ENCODE results near the gene CCNB3.
"Not testable (repeated sequence)": the region's sequence is repeated elsewhere in the genome, so short reads cannot be mapped to it uniquely, and the experiment has no call there.

Gene CCNB3, protein sequence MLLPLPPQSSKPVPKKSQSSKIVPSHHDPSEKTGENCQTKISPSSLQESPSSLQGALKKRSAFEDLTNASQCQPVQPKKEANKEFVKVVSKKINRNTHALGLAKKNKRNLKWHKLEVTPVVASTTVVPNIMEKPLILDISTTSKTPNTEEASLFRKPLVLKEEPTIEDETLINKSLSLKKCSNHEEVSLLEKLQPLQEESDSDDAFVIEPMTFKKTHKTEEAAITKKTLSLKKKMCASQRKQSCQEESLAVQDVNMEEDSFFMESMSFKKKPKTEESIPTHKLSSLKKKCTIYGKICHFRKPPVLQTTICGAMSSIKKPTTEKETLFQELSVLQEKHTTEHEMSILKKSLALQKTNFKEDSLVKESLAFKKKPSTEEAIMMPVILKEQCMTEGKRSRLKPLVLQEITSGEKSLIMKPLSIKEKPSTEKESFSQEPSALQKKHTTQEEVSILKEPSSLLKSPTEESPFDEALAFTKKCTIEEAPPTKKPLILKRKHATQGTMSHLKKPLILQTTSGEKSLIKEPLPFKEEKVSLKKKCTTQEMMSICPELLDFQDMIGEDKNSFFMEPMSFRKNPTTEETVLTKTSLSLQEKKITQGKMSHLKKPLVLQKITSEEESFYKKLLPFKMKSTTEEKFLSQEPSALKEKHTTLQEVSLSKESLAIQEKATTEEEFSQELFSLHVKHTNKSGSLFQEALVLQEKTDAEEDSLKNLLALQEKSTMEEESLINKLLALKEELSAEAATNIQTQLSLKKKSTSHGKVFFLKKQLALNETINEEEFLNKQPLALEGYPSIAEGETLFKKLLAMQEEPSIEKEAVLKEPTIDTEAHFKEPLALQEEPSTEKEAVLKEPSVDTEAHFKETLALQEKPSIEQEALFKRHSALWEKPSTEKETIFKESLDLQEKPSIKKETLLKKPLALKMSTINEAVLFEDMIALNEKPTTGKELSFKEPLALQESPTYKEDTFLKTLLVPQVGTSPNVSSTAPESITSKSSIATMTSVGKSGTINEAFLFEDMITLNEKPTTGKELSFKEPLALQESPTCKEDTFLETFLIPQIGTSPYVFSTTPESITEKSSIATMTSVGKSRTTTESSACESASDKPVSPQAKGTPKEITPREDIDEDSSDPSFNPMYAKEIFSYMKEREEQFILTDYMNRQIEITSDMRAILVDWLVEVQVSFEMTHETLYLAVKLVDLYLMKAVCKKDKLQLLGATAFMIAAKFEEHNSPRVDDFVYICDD (N-terminal part only)

DNA sequence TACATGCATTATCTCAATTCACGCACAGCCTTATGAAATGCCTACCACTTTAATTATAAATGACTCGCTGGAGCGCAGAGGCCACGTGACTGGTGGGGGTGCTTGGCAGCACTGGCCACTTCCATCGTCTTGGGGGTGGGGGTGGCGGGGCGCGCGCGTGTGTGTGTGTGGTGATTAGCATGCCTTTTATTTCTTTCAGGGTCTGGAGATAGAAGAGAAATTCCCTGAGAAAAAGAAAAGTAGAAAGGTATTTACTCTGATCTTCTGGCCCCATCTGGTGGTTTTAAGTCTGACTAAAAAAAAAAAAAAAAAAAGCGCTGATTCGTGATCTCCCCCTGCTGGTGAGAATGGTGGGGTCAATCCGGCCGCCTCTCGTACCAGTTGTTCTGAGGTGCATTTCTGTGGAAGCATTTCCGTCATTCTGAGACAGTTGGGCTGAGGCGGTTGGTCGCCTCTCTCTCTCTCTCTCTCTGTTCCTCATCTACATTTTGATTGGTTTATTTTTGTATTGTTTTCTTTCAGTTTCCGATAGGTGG, at the start of gene CCNB3:
Gene CCNB3, plus strand, starts transcription at position 402 of the 536 bp plus-strand sequence. CDS start 80,399 bp downstream, outside the sequence.
- peak; percentile 55 to 62 for DNase-seq

DNA sequence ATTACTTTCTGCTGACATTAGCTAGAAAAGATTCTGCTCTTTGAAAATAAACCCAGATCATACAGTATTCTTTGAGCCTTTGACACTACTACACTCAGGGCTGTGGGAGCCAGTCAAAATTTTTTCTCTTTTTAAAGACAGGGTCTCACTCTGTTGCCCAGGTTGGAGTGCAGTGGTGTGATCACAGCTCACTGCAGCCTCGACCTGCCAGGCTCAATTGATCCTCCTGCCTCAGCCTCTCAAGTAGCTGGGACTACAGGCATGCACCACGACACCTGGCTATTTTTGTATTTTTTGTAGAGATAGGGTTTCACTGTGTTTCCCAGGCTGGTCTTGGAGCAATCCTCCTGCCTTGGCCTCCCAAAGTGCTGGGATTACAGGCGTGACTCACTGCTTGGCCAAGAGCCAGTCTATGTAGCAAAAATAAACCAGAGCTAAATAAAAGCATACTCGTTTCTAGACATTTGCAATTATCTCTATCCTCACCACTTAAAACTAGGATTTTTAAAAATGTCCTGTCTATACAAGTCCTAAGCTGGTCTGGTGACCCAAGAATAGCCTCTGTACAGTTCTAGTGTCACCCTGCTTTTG, 46.9 kb upstream of the CCNB3 start:
- no peak for DNase-seq

DNA sequence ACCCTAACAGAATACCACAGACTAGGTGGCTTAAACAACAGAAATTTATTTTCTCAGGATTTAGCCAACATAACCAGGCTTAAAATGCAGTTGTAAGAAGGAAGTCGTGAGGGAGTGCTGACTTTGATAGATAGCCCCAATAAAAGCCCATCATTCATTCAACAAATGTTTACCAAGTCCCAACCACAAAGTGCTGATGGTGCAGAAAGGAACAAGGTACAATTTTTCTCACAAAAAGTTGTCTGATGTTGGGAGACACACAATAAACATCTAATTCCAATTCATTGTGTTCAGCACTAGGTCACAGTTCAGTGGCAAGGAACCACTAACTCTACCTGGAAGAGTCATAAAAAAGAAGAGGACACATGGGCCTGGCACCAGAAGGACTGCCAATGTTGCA, 46.0 kb upstream of the CCNB3 start:
- DNase-seq: no peak

DNA sequence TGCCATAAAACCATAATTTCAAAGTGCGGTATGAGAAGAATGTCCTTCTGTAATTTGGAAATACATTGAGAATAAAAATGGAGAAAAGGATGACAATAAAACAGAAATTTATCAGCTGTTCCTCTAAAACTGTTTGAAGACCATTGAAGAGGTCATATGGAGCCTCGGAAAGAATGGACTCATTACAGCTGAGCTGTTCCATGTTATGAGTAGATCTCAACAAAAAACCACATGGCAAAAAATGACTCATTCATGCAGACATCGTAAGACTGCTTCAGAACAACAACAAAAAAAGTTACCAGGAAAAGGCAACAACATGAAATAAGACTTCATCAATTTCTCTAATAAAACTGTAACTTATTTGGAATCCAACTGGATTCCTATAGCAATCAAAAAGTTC, 43.4 kb upstream of the CCNB3 start:
- DNase-seq: no peak

DNA sequence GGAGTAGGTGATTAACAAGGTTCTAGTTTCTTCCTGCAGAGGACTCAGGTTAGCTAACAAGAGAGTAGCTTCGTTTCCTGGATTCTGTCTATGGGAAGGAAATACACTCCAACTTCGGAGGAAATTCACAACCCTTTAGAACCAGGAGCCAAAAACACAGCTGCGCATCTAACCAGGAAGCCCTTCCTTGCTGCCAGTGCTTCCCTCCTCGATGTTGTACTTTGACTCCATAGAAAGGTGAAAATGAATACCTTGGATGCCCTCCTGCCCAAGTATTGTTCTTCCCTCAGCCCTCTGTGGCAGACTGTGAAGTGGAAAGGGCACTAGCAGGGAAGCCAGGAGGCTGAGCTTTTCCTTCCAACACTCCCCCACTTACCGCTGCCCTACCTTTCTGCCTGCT, 38.8 kb upstream of the CCNB3 start:
- DNase-seq: no peak

DNA sequence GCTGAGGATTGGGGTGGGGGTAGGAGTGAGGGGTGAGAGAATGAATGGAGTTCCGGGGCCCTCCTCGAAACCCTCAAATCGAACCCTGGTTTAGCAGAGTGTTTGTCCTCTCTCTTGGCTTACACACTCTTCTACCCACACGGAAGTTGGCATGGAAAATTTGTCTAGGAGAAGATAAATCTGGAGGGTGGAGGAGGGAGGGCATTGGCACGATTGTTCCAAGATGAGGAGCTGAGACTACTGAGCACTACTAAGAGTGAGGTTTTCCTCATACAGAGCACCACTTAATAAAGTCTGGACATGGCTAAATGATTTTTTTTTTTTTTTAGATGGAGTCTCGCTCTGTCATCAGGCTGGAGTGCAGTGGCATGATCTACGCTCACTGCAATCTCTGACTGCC, 37.2 kb upstream of the CCNB3 start:
- no peak for DNase-seq

DNA sequence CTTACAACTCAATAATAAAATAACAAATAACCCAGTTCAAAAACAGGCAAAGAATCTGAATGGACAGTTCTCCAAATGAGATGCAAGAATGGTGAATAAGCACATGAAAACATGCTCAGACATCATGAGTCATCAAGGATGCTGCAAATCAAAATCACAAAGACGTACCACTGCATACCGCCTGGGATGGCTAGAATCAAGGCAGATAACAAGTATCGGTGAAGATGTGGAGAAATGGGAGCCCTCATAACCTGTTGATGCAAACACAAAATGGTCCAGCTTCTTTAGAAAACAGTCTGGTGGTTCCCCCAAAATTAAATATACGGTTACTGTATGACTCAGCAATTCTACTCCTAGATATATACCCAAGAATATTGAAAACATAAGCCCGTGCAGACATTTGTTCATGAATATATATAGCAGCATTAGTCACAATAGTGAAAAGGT, 36.3 kb upstream of the CCNB3 start:
- DNase-seq: no peak

DNA sequence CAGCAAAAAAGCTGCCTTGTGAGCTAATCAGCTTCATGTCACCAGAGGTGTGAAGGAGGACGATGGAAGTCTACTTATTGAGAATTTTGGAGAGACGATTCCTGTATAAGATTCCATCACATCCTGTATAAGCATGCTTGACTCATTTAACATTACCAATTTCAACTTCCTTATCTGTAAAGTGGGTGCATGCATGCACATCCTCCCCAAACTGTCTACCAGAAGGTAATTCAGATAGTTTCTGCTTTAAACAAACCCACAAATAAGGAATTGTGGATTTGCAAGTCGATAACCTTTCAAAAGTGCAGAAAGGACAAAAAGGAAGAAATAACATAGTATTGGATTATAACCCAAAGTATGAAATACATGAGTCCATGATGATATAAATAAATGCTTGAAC, 34.8 kb upstream of the CCNB3 start:
- no peak for DNase-seq

DNA sequence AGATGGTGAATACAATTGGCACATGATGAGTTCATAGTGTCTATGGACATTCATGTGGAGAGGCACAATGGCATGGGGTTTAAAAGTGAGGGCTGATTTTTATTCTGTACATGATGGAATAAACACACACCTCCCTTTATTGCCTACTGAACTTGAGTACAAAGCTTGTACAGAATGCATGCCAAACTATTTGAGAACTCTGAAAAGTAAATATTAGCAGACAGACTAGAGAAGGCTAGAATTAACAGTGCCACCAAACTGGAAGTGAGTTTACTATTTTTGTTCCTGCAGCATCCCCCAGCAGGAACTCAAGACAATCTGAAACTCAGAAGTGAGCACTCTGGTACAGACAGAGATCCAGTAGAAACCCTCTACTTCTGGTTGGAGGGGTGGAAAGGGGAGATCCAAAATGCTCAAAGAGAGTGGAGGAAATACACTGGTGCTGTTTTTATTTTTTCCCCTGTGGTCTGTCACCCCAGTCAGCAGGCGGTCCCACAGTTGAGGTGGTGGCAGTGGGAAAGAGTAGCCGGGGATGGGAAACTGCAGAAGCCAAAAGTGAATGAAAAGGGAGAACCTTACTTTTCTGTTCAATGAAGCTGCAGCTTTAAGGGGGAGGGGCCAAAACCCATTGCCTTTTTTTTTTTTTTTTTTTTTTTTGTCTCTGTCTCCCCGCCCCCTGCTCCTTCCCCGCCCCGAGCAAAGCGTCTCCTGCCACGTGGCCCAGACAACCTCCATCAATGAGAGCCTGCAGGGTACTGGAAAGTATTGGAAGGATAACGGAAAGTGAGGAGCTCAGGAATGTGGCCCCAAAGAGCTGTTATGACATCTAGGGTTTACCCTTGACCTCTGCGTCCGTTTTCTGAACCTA, 24.3 kb upstream of the CCNB3 start:
- no peak for DNase-seq

DNA sequence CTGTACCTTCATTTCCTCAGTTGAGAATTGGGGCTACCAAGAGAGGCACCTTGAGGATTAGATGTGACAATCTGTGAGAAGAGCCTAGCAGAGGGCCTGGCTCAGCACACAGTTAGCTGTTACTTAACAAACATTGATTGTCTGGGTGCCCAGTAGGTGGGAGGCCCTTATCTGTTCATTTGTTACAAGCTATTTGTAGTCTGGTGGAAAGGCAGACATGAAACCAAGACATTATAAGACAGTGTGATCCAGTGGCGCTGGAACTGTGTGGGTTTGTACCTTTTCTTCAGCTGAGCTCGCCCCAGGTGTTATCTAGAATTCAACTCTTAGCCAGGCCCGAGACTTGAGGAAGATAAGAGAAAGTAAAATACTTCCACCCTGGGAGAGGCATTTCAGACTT, 20.7 kb upstream of the CCNB3 start:
- DNase-seq: no peak

DNA sequence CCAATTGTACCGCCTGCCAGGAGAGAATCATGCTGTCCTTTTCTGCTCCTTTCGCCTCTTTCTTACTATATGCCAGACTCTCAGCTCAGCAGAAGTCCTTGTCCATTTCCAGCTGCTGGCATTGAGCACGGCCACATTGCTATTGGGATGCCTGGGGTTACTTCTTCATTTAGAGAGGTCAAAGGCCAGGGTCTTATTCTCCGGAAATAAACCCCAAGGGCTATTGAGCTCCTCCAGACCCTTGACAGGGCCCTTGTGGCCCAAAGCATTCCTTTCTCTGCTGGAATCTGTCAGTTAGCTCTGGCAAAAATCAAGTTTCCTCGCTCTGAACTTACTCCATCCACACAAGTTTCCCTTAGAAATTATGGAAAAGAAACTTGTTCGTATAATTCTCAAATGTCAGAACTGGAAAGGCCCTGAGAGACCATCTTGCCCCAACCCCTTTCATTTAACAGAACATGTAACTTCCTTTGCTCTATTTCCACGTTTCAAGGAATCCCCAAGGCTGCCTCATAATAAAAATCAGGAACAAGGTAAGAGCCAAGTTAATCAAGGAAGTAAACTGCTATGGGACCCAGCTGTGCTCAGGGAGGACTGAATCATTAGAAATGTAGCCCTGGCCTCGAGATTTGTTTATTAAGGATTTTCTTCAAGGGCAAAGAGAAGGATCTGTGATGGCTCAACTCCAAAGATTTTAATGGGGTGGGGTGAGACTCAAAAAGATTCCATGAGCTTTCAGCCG, 15.5 kb upstream of the CCNB3 start:
- no peak for DNase-seq

DNA sequence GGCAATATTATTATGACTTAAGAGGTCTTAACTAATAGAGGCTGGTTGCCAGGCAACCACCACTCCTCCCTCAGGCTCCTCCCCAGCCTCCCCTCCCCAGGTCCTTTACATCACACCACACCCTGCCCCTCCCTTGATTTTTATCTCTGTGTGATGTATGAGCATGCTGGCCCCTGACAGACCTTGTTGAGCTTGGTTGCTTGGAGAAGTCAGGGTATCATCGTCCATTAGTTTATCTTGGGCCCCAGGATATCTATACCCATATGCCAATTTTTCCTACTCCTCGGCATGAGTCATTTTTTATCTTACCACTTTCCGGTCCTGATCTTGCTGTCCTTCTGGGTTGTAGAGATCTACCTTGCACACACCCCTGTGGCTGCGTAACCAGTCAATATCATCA, 6.2 kb upstream of the CCNB3 start:
- DNase-seq: no peak

DNA sequence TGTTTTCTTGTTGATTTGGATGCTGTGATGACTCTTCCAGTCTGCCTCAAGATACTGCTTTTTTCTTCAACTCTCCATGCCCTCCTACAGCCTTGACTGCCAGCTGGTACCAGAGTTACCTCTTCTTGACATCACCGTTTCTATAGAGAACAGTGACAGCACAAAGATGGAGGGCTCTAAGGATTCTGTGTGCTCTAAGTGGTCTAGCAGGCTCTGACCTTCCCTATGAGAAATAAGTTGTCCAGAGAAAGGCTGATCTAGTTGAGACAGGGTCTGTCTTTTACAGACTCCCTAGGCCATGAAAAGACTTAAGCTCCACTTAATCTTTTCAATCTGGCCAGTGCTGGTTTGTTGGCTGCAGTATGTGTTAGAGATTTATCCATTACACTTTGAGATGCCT, 3.7 kb upstream of the CCNB3 start, which contains the start of gene AKAP4:
Gene AKAP4, minus strand, starts transcription at position 101 of the 400 bp plus-strand sequence. CDS start 118 bp downstream, outside the sequence.
- no peak for DNase-seq

DNA sequence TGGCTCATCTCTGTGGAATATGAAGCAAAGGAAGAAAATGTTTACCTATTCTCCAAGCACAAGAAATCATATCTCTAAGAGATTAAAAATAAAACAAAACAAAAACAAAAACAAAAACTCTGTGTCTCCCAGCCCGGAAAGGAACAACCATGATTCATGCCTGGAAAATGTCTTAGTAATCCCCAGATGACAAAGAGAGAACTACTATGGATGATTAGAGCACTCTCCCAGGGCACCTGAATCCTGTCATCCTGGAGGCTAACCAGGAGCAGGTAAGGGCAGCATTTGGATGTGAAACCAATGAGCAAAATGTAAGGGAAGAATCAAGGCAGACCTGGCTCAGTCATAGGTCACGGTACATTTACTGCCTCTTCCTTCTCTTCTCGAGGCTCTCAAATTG, 2.0 kb upstream of the CCNB3 start:
- DNase-seq: no peak

DNA sequence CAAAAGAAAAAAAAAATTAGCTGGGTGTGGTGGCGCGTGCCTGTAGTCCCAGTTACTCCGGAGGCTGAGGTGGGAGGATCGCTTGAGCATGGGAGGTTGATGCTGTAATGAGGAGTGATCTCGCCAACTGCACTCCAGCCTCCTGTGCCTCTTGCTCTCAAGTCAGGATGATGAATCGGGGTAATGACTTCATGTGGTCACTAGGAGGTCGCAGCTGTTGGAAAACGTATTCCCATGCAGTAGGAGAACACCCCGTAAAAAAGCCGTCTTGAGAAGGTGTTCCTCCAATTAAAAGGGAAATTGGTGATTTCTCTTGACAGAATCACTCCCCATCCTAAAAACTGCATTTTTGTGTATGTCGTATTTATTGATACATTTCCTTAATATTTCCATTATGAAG, 2.2 kb downstream of the CCNB3 start:
- no peak for DNase-seq

DNA sequence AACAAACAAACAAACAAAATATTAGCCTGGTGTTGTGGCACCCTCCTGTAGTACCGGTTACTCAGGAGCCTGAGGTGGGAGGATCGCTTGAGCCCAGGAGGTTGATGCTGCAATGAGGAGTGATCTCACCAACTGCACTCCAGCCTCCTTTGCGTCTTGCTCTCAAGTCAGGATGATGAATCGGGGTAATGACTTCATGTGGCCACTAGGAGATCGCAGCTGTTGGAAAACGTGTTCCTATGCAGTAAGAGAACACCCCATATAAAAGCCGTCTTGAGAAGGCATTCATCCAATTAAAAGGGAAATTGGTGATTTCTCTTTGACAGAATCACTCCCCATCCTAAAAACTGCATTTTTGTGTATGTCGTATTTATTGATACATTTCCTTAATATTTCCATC, 6.9 kb downstream of the CCNB3 start:
- DNase-seq: peak; percentile 2 to 3

DNA sequence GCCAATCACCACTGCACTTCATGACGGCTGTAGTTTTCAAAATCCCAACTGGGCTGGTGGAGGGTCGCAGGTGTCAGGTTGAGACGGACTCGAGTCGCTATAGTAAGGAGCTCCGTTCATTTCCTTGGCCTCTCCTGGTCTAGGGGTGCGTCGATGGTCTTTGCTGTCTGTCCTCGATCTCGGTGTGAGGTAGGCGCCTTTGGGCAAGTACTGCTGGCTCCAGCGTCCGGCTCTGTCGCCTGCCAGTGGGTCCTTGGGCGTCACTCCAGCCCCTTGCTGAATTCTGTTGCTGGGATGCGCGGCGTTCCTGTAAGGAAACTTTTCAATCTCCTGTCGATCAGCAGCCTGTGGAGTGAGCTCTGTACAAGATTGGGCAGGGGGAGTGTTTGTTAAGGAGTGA, 76.7 kb downstream of the CCNB3 start:
- DNase-seq: no peak

DNA sequence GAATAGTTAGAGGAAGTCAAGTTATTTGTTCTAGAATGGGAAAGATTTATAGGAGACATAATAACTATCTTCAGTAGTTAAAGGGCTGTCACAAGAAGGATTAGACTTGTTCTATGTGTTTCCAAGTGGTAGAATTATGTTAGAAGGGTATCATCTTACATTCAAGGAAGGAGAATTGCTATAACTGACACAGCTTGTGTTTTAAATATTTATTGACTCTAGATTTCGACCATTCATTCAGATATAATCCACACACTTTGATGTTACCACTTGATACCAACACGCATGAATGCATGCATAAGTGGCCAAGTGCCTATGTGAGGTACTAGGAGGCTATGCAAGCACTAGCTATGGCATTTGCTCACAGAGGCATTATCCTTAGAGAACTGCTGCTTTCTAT, 122.7 kb downstream of the CCNB3 start:
- no peak for DNase-seq

DNA sequence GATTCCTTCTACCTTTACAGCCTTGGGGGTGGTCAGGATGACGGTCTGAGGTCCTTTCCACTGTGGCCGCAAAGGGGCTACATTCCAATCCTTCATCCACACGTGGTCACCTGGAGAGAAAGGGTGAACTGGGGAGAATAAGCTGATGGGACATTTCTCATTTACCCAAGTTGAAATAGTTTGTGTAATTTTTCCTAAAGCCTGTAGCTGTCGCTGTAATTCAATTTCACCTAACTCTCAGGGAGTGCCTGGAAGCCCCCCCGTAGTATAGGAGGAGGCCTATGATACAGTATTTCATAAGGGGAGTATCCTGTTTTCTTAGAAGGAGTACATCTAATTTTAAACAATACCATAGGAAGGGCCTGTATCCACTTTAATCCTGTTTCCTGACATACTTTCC, 128.1 kb downstream of the CCNB3 start:
- DNase-seq: not testable (repeated sequence)

DNA sequence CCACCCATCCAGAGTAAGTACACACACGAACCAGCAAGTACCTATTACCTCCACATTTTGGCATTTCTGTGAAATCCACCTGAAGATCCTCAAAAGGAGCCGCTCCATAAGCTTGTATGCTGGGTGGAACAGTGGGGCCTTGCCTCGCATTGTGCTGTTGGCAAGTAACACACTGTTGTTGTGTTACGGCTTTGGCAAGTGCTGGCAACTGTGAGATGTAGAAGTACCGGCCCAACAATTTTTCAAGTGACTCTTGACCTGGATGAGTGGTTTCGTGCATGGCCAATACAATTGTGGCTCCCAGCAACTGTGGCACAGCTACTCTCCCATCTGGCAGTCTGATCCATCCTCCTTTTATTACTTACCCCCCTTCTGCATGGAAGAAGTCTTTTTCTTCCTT, 128.7 kb downstream of the CCNB3 start:
- no peak for DNase-seq

DNA sequence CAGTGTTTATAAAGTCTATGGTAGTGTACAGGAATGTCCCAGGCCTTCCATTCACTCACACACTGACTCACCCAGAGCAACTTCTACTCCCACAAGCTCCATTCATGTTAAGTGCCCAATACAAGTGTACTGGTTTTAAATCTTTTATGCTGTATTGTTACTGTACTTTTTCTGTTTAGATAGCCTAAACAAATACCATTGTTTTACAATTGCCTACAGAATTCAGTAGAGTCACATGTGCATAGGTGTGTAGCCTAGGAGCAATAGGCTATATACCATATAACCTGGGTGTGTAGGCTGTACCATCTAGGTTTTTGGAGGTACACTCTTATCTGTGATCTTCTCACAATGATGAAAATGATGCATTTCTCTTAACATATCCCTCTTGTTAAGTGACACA, 139.4 kb downstream of the CCNB3 start:
- DNase-seq: no peak
